Endothelial cell (in vitro differentiated cells): ENCODE measurements around the gene MXRA8. TPM values are rescaled to one million over a fixed set of nuclear protein-coding genes. Genes with fewer than 3 reads are reported as not detected.

Experiments used
- DNase-seq: peaks from one replicate; pipeline ENCODE4 v3.0.0; 2021; ENCODE audit warnings: low spot score
- H3K27ac Mint-ChIP-seq: one replicate; pipeline ENCODE4 v1.8.0; 2021; ENCODE audit warnings: mixed read lengths, inconsistent platforms; ENCODE audit not compliant: unreplicated experiment
- H3K27me3 Mint-ChIP-seq: one replicate; pipeline ENCODE4 v1.8.0; 2021; ENCODE audit warnings: mild to moderate bottlenecking, moderate library complexity, mixed read lengths, inconsistent platforms; ENCODE audit not compliant: unreplicated experiment
- H3K36me3 Mint-ChIP-seq: one replicate; pipeline ENCODE4 v1.8.0; 2021; ENCODE audit warnings: mild to moderate bottlenecking, low read depth, mixed read lengths, inconsistent platforms; ENCODE audit not compliant: unreplicated experiment
- H3K4me1 Mint-ChIP-seq: one replicate; pipeline ENCODE4 v1.8.0; 2021; ENCODE audit warnings: mild to moderate bottlenecking, mixed read lengths, inconsistent platforms; ENCODE audit not compliant: unreplicated experiment
- H3K4me3 Mint-ChIP-seq: one replicate; pipeline ENCODE4 v1.8.0; 2021; ENCODE audit warnings: mild to moderate bottlenecking, mixed read lengths, inconsistent platforms; ENCODE audit not compliant: unreplicated experiment
- H3K9me3 Mint-ChIP-seq: one replicate; pipeline ENCODE4 v1.8.0; 2021; ENCODE audit warnings: mixed read lengths, inconsistent platforms; ENCODE audit not compliant: unreplicated experiment
- CTCF ChIP-seq: fragments of 200-600 bp; sonication (generic); IDR thresholded peaks from one replicate; pipeline ENCODE4 v1.5.0; 2021; ENCODE audit warnings: antibody characterized with exemption; ENCODE audit not compliant: unreplicated experiment
- total RNA-seq: library from RNA; stranded (reverse); fragmentation: NEBNext Ultra II Directional; extraction: Animal tissue kit (Norgen Biotek cat#: 25700); gene quantifications from one replicate; pipeline ENCODE4 v1.2.1, GENCODE V29; 2021; ENCODE audit not compliant: unreplicated experiment

MXRA8 gene
- total RNA-seq, 1 donor from 2014 or later, result 0.64 TPM

- DNase-seq, result no peak
- H3K36me3 Mint-ChIP-seq, result no peaks in the 10 kb centered on the region
- H3K4me3 Mint-ChIP-seq, result no peak overlapping the region
- H3K27ac Mint-ChIP-seq, result no peak overlapping the region
- TF ChIP-seq CTCF, result no peak
- H3K27me3 Mint-ChIP-seq, result peaks cover 8% of the 10 kb centered on the region
- peaks cover 13% of the 10 kb centered on the region for H3K4me1 Mint-ChIP-seq
- H3K9me3 Mint-ChIP-seq, result no peaks in the 10 kb centered on the region
These were observed 47.8 kb downstream of the MXRA8 start for GRCh38 chr1:1310476-1311053.

- H3K4me3 Mint-ChIP-seq, result no peak overlapping the region
- peaks cover 8% of the 10 kb centered on the region for H3K27me3 Mint-ChIP-seq
- H3K9me3 Mint-ChIP-seq, result no peaks in the 10 kb centered on the region
- no peak for DNase-seq
- H3K27ac Mint-ChIP-seq, result no peak overlapping the region
- H3K4me1 Mint-ChIP-seq, result peaks cover 13% of the 10 kb centered on the region
- TF ChIP-seq CTCF, result no peak
- H3K36me3 Mint-ChIP-seq, result no peaks in the 10 kb centered on the region
These were observed 48.3 kb downstream of the MXRA8 start for GRCh38 chr1:1310109-1310385.

- no peak for DNase-seq
- peaks cover 15% of the 10 kb centered on the region for H3K4me1 Mint-ChIP-seq
These were observed 48.9 kb downstream of the MXRA8 start for GRCh38 chr1:1309251-1310108.

GRCh38 chr1:1308756-1309250 is 49.6 kb downstream of the MXRA8 start:
- no peak overlapping the region for H3K27ac Mint-ChIP-seq
- no peak for TF ChIP-seq CTCF
- H3K9me3 Mint-ChIP-seq, result no peaks in the 10 kb centered on the region
- H3K4me3 Mint-ChIP-seq, result peak overlapping the region; percentile 83
- no peak for DNase-seq
- no peaks in the 10 kb centered on the region for H3K36me3 Mint-ChIP-seq
- peaks cover 15% of the 10 kb centered on the region for H3K4me1 Mint-ChIP-seq
- H3K27me3 Mint-ChIP-seq, result peaks cover 12% of the 10 kb centered on the region

More at GRCh38 chr1:1309251-1310108, 48.9 kb downstream of the MXRA8 start:
- H3K27me3 Mint-ChIP-seq, result peaks cover 11% of the 10 kb centered on the region
- H3K36me3 Mint-ChIP-seq, result no peaks in the 10 kb centered on the region
- peak overlapping the region; percentile 83 for H3K4me3 Mint-ChIP-seq
- no peak for TF ChIP-seq CTCF
- no peaks in the 10 kb centered on the region for H3K9me3 Mint-ChIP-seq
- H3K27ac Mint-ChIP-seq, result no peak overlapping the region
